ENCODE data around the gene LNX1.

LNX1 gene

GRCh38 chr4:53511014-53511413, 80.3 kb downstream of the LNX1 start:
- H3K27ac ChIP-seq: no peak overlapping the region
- no peak for TF ChIP-seq ZFX (IDR thresholded peaks at IDR 0.05)

- TF ChIP-seq CTCF (conservative IDR thresholded peaks at IDR 0.05) (no peak), ZFX (IDR thresholded peaks at IDR 0.05) (no peak)
- H3K27ac ChIP-seq: no peak overlapping the region
Observed at GRCh38 chr4:53510321-53510720, 81.0 kb downstream of the LNX1 start.

- no peak for TF ChIP-seq CTCF (conservative IDR thresholded peaks at IDR 0.05)
- TF ChIP-seq ZFX (IDR thresholded peaks at IDR 0.05): no peak
- no peak overlapping the region for H3K27ac ChIP-seq
Observed at GRCh38 chr4:53508446-53508845, 82.8 kb downstream of the LNX1 start.

GRCh38 chr4:53507671-53508286, 83.5 kb downstream of the LNX1 start:
- TF ChIP-seq CTCF (conservative IDR thresholded peaks at IDR 0.05) (no peak), ZFX (IDR thresholded peaks at IDR 0.05) (no peak)
- H3K27ac ChIP-seq: no peak overlapping the region

GRCh38 chr4:53507058-53507457, 84.2 kb downstream of the LNX1 start:
- H3K27ac ChIP-seq: no peak overlapping the region
- TF ChIP-seq CTCF (conservative IDR thresholded peaks at IDR 0.05): no peak
- no peak for TF ChIP-seq ZFX (IDR thresholded peaks at IDR 0.05)

- TF ChIP-seq ZFX (IDR thresholded peaks at IDR 0.05) (no peak), CTCF (conservative IDR thresholded peaks at IDR 0.05) (peak; percentile 18)
- no peak overlapping the region for H3K27ac ChIP-seq
Observed at GRCh38 chr4:53505947-53506346, 85.3 kb downstream of the LNX1 start.

GRCh38 chr4:53502094-53502493, 89.2 kb downstream of the LNX1 start:
- TF ChIP-seq ZFX (IDR thresholded peaks at IDR 0.05): no peak
- TF ChIP-seq CTCF (conservative IDR thresholded peaks at IDR 0.05): no peak
- no peak overlapping the region for H3K27ac ChIP-seq

GRCh38 chr4:53501561-53501960, 89.7 kb downstream of the LNX1 start:
- H3K27ac ChIP-seq: no peak overlapping the region
- no peak for TF ChIP-seq ZFX (IDR thresholded peaks at IDR 0.05)
- no peak for TF ChIP-seq CTCF (conservative IDR thresholded peaks at IDR 0.05)

All from C4-2B (cell line).